HepG2 (cell line): ENCODE results near the gene TSSK3. TPM values are rescaled to one million over a fixed set of nuclear protein-coding genes. Genes with fewer than 3 reads are reported as not detected.

Experiments
- ATAC-seq: fragments of 200-7000 bp; cut with Tn5 transposase; 3 replicates; pipeline ENCODE4 v1.9.1; 2020; ENCODE audit warnings: mild to moderate bottlenecking, moderate library complexity
- BruUV-seq: library from RNA; stranded (reverse); fragments of 400-500 nt; replicated peaks from 2 replicates; lab custom pipeline; 2021; lab: Mats Ljungman, UMichigan
- CTCF ChIA-PET: fragments of 300-600 bp; formaldehyde crosslinking; extraction: SDS; loops from one replicate; lab custom pipeline; 2021; ENCODE audit warnings: low total read pairs, inconsistent platforms, low intra/inter-chr PET ratio; lab: Yijun Ruan, JAX
- POLR2A ChIA-PET: fragments of 350-600 bp; sonication (Branson Sonifier 250); formaldehyde crosslinking; loops from one replicate; lab custom pipeline; 2020; ENCODE audit warnings: antibody characterized with exemption, inconsistent platforms; lab: Yijun Ruan, JAX
- DNase-seq: peaks from one replicate; pipeline ENCODE4 v3.0.0-alpha.2; 2015; ENCODE audit warnings: low spot score
- FAIRE-seq: peaks from 3 replicates; lab custom pipeline; 2011; peaks lifted over from hg19 to GRCh38; lab: Jason Lieb, UNC
- H2AFZ ChIP-seq: one replicate; pipeline ENCODE4 v1.6.1; 2011; ENCODE audit warnings: low read length, inconsistent platforms
- H3K27ac ChIP-seq: fragments of 300-600 bp; 3 replicates; pipeline ENCODE4 v1.8.0; 2011; ENCODE audit warnings: mixed run types, mild to moderate bottlenecking, mixed read lengths, low read length, inconsistent platforms; ENCODE audit not compliant: insufficient read depth; ENCODE audit errors: extremely low read length
- H3K27me3 ChIP-seq, 2 experiments: fragments of 200-600 bp in 1 of 2; 2 replicates in 1 of 2; 3 replicates in 1 of 2; pipeline versions ENCODE4 v1.6.0 to v1.8.0; 2011; ENCODE audit warnings: low read length in 2 of 2, mild to moderate bottlenecking in 2 of 2, moderate library complexity in 2 of 2, inconsistent platforms in 1 of 2; ENCODE audit not compliant: insufficient read depth in 2 of 2, control insufficient read depth in 1 of 2
- H3K36me3 ChIP-seq, 2 experiments: fragments of 200-600 bp in 1 of 2; replicated peaks in 1 of 2; 2 replicates in 1 of 2; 3 replicates in 1 of 2; pipeline versions ENCODE4 v1.5.1 to v1.8.0; 2011; ENCODE audit warnings: low read length in 2 of 2, inconsistent platforms in 1 of 2; ENCODE audit not compliant: insufficient read depth in 2 of 2, control insufficient read depth in 1 of 2
- H3K4me1 ChIP-seq: 2 replicates; pipeline ENCODE4 v1.5.1; 2012; ENCODE audit warnings: low read length, inconsistent platforms; ENCODE audit not compliant: insufficient read depth
- H3K4me2 ChIP-seq: 2 replicates; pipeline ENCODE4 v1.6.0; 2011; ENCODE audit warnings: low read depth, low read length, inconsistent platforms
- H3K4me3 ChIP-seq, 3 experiments: fragments of 200-600 bp in 1 of 3; sonication (generic), shearing (Covaris generic) in 1 of 3; replicated peaks in 1 of 3; 2 replicates each; pipeline ENCODE4 v1.5.1; 2011 to 2016; ENCODE audit warnings: low read length in 3 of 3, inconsistent platforms in 2 of 3, low read depth in 2 of 3, mild to moderate bottlenecking in 2 of 3, control low read depth in 1 of 3, mixed read lengths in 1 of 3; ENCODE audit not compliant: insufficient read depth in 1 of 3
- H3K79me2 ChIP-seq: one replicate; pipeline ENCODE4 v1.6.1; 2011; ENCODE audit warnings: low read length, inconsistent platforms; ENCODE audit not compliant: insufficient read depth
- H3K9ac ChIP-seq: 2 replicates; pipeline ENCODE4 v1.6.0; 2011; ENCODE audit warnings: mild to moderate bottlenecking, low read depth, low read length, inconsistent platforms; ENCODE audit not compliant: insufficient read depth
- H3K9me3 ChIP-seq: 2 replicates; pipeline ENCODE4 v1.5.1; 2012; ENCODE audit warnings: mild to moderate bottlenecking, low read length
- H4K20me1 ChIP-seq: 2 replicates; pipeline ENCODE4 v1.6.0; 2011; ENCODE audit warnings: inconsistent platforms, mild to moderate bottlenecking, low read length, moderate library complexity; ENCODE audit not compliant: insufficient read depth
- HDAC1 ChIP-seq: sonication (generic); formaldehyde crosslinking; IDR thresholded peaks from 2 replicates; pipeline ENCODE4 v1.5.1; 2020; ENCODE audit warnings: mild to moderate bottlenecking, missing genetic modification reagents
- HNRNPL ChIP-seq: fragments of 200-400 bp; formaldehyde crosslinking; IDR thresholded peaks from 2 replicates; pipeline ENCODE4 v1.6.1; 2017; ENCODE audit warnings: mild to moderate bottlenecking, low read depth, low read length
- HOXA7 ChIP-seq: sonication (generic); formaldehyde crosslinking; IDR thresholded peaks from 2 replicates; pipeline ENCODE4 v1.8.1; 2022; ENCODE audit warnings: mild to moderate bottlenecking, missing genetic modification reagents, moderate library complexity
- IRF1 ChIP-seq: sonication (generic); formaldehyde crosslinking; IDR thresholded peaks from 2 replicates; pipeline ENCODE4 v1.4.0; 2020; ENCODE audit warnings: low read depth, mild to moderate bottlenecking, missing genetic modification reagents
- MTA1 ChIP-seq: sonication (generic); formaldehyde crosslinking; IDR thresholded peaks from 2 replicates; pipeline ENCODE4 v1.4.0; 2020; ENCODE audit warnings: missing genetic modification reagents, mild to moderate bottlenecking, borderline replicate concordance
- NFE2 ChIP-seq: sonication (generic); formaldehyde crosslinking; IDR thresholded peaks from 2 replicates; pipeline ENCODE4 v1.4.0; 2020; ENCODE audit warnings: missing genetic modification reagents
- ONECUT2 ChIP-seq: sonication (generic); formaldehyde crosslinking; IDR thresholded peaks from 2 replicates; pipeline ENCODE4 v1.4.0; 2020; ENCODE audit warnings: missing genetic modification reagents
- SNRNP70 ChIP-seq: fragments of 200-400 bp; formaldehyde crosslinking; IDR thresholded peaks from 2 replicates; pipeline ENCODE4 v1.6.1; 2017; ENCODE audit warnings: mild to moderate bottlenecking, low read depth, low read length, moderate library complexity
- TCF7L2 ChIP-seq: IDR thresholded peaks from 2 replicates; pipeline ENCODE4 v1.6.1; 2011; ENCODE audit warnings: mild to moderate bottlenecking, low read depth, low read length, moderate library complexity
- ZNF616 ChIP-seq: sonication (generic); formaldehyde crosslinking; IDR thresholded peaks from 2 replicates; pipeline ENCODE4 v1.5.0; 2020; ENCODE audit warnings: low read depth, mild to moderate bottlenecking, missing genetic modification reagents
- WGBS: methylation state at CpG from one replicate; pipeline ENCODE4 v1.1.6; 2017; ENCODE audit warnings: low lambda C conversion rate; 5-methylcytosine and 5-hydroxymethylcytosine counted together
- in situ Hi-C: cut with HindIII; loops from 2 replicates; pipeline ENCODE4 v1.10.0; 2017; ENCODE audit warnings: low pct_unique_long_range_greater_than_20kb; ENCODE audit not compliant: extremely low pct_ligation_motif_present
- intact Hi-C: fragments of 100-400 bp; cut with micrococcal nuclease; formaldehyde crosslinking; loops from one replicate; pipeline ENCODE4 v1.10.0; 2022; ENCODE audit not compliant: unreplicated experiment
- polyA plus RNA-seq, 8 experiments: library from polyadenylated mRNA; depleted of rRNA in 3 of 8; stranded (reverse) in 7 of 8; unstranded in 1 of 8; fragments of >200 nt; fragmentation: Illumina TruSeq in 4 of 8; extraction: Trizol in 4 of 8; gene quantifications; 2 replicates each; pipeline versions ENCODE4 v1.2.1 to v1.2.3, GENCODE V29; 2011 to 2016; ENCODE audit warnings: low read depth in 4 of 8, missing spikeins in 1 of 8, mixed read lengths in 1 of 8; ENCODE audit not compliant: insufficient read depth in 1 of 8
- total RNA-seq, 5 experiments: library from RNA; depleted of rRNA; stranded (reverse); fragments of >200 nt; fragmentation: Illumina TruSeq; extraction: Trizol; gene quantifications; 2 replicates each; pipeline ENCODE4 v1.2.3, GENCODE V29; 2016; ENCODE audit warnings: low read depth in 1 of 5
- TF ChIP-seq, protein P1 (sequence below): IDR thresholded peaks from 2 replicates; pipeline ENCODE4 v1.6.1; 2016; ENCODE audit warnings: low read depth, borderline replicate concordance

TSSK3 gene
- total and polyA plus RNA-seq, 2 of the 13 experiments (the other 11 are each of a cell fraction or from before 2014, with no cell fraction given): 1.0 to 1.1 TPM

DNA sequence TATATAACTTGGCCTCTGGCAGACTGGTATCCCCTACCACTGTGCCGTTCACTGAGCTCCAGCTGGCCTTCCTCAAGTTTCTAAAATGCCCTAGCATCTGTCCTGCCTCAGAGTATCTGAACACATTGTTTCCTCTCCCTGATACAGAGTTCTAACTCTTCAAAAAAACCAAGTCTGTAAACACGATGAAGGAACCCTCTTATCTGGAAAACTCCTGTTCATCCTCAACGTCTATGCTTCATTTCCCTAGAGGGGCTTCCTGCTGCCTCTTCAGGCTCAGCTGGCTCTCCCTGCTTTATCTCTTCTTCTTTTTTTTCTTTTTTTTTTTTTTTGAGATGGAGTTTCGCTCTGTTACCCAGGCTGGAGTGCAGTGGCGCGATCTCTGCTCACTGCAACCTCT is 26.3 kb downstream of the TSSK3 start:
- H4K20me1 ChIP-seq: peaks cover 5% of the 10 kb centered on the region; the same call in 1 of the 2 replicates
- no peak overlapping the region for H3K4me2 ChIP-seq
- no peak overlapping the region for H3K9ac ChIP-seq
- H3K4me3 ChIP-seq: no peak overlapping the region
- ATAC-seq: no peak
- in situ Hi-C loops (no loop called here), intact Hi-C loops (no loop called here)
- peaks cover 25 to 63% of the 10 kb centered on the region in 2 experiments for H3K36me3 ChIP-seq
- FAIRE-seq: no peak
- no peaks in the 10 kb centered on the region for H3K9me3 ChIP-seq
- H2AFZ ChIP-seq: no peak overlapping the region
- BruUV-seq: no TSS peak
- WGBS: 98% methylated on average over 6 of the region's 6 CpGs
- no peaks in the 10 kb centered on the region; a peak in 1 of 5 replicates for H3K27me3 ChIP-seq
- ChIA-PET CTCF (no interaction called here), POLR2A (interaction anchor here (0.8 to 0.9 kb wide), 2 partner anchors 11 to 37 kb away, joined by 3 read pairs; no protein-coding TSS in a partner anchor)
- H3K27ac ChIP-seq: no peak overlapping the region
- peaks cover 38% of the 10 kb centered on the region for H3K79me2 ChIP-seq
- DNase-seq: no peak
- peaks cover 27% of the 10 kb centered on the region for H3K4me1 ChIP-seq
- TF ChIP-seq ONECUT2 (CRISPR knock-in tag): no peak
- TF ChIP-seq HDAC1 (CRISPR knock-in tag): no peak
- no peak for TF ChIP-seq TCF7L2
- no peak for TF ChIP-seq NFE2
- no peak for TF ChIP-seq IRF1 (CRISPR knock-in tag)
- TF ChIP-seq SNRNP70: no peak
- TF ChIP-seq, protein P1, sequence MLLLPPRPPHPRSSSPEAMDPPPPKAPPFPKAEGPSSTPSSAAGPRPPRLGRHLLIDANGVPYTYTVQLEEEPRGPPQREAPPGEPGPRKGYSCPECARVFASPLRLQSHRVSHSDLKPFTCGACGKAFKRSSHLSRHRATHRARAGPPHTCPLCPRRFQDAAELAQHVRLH (CRISPR knock-in tag): no peak
- TF ChIP-seq MTA1 (CRISPR knock-in tag): no peak
- TF ChIP-seq HNRNPL: no peak
- TF ChIP-seq HOXA7 (CRISPR knock-in tag): no peak
- TF ChIP-seq ZNF616: no peak
